Activated CD4-positive, CD25-positive, alpha-beta regulatory T cell treated with anti-CD3 and anti-CD28 coated beads, Interleukin-2, amount 50 U/mL, for 24 hours (primary cell): ENCODE measurements around the gene MYOF.
"Not testable (repeated sequence)": the region's sequence is repeated elsewhere in the genome, so short reads cannot be mapped to it uniquely, and the experiment has no call there.

Source experiments
- ATAC-seq, 2 donors: fragments of 150-1000 bp; cut with Tn5 transposase; one replicate each; pipeline ENCODE4 v1.10.0; 2021; ENCODE audit warnings: mild to moderate bottlenecking in 1 of 2, moderate library complexity in 1 of 2

MYOF gene

GRCh38 chr10:93336110-93336509, 146.0 kb downstream of the MYOF start:
- no peak for ATAC-seq

GRCh38 chr10:93334901-93335327, 147.2 kb downstream of the MYOF start:
- no peak for ATAC-seq

- no peak for ATAC-seq
Observed at GRCh38 chr10:93334181-93334580, 148.0 kb downstream of the MYOF start.

GRCh38 chr10:93333278-93333978, 148.7 kb downstream of the MYOF start:
- no peak for ATAC-seq

- ATAC-seq = no peak
Observed at GRCh38 chr10:93330824-93331223, 151.3 kb downstream of the MYOF start.

- ATAC-seq = no peak
Observed at GRCh38 chr10:93319896-93320295, 162.2 kb downstream of the MYOF start.

- ATAC-seq = no peak
Observed at GRCh38 chr10:93319096-93319495, 163.0 kb downstream of the MYOF start.

GRCh38 chr10:93315246-93315645, 166.9 kb downstream of the MYOF start:
- no peak for ATAC-seq

- ATAC-seq = not testable (repeated sequence)
Observed at GRCh38 chr10:93314656-93315055, 167.5 kb downstream of the MYOF start.

GRCh38 chr10:93313798-93314197, 168.3 kb downstream of the MYOF start:
- no peak for ATAC-seq

GRCh38 chr10:93309062-93309461, 173.1 kb downstream of the MYOF start:
- no peak for ATAC-seq

- no peak for ATAC-seq
Observed at GRCh38 chr10:93305122-93305521, 177.0 kb downstream of the MYOF start.

- ATAC-seq = no peak
Observed at GRCh38 chr10:93300981-93301380, 181.2 kb downstream of the MYOF start.

GRCh38 chr10:93300288-93300917, 181.7 kb downstream of the MYOF start:
- ATAC-seq = no peak

- no peak for ATAC-seq
Observed at GRCh38 chr10:93299606-93300287, 182.4 kb downstream of the MYOF start.

- ATAC-seq = no peak
Observed at GRCh38 chr10:93299195-93299594, 182.9 kb downstream of the MYOF start.

- ATAC-seq = no peak
Observed at GRCh38 chr10:93296151-93296550, 186.0 kb downstream of the MYOF start.

GRCh38 chr10:93293999-93294398, 188.1 kb downstream of the MYOF start:
- ATAC-seq = peak; percentile 21 to 70

GRCh38 chr10:93290661-93291354, 191.3 kb downstream of the MYOF start:
- ATAC-seq = no peak

- ATAC-seq = no peak
Observed at GRCh38 chr10:93288679-93289634, 193.2 kb downstream of the MYOF start.

GRCh38 chr10:93287775-93288174, 194.4 kb downstream of the MYOF start:
- no peak for ATAC-seq

GRCh38 chr10:93284246-93284645, 197.9 kb downstream of the MYOF start:
- not testable (repeated sequence) for ATAC-seq
